H1 (cell line): Measurements from ENCODE around the gene SRD5A3.

Source experiments
- BRCA1 ChIP-seq: IDR thresholded peaks from 2 replicates; pipeline ENCODE4 v1.6.1; 2012; ENCODE audit warnings: low read depth, low read length, improper control_type of control experiment
- CEBPB ChIP-seq: IDR thresholded peaks from 2 replicates; pipeline ENCODE4 v1.6.1; 2012; ENCODE audit warnings: low read depth, low read length
- CHD2 ChIP-seq: IDR thresholded peaks from 2 replicates; pipeline ENCODE4 v1.6.1; 2012; ENCODE audit warnings: low read length, improper control_type of control experiment
- CTCF ChIP-seq, 3 experiments: IDR thresholded peaks; 1 replicate in 2 of 3; 2 replicates in 1 of 3; pipeline versions ENCODE4 v1.5.1 to v1.6.1; 2011; ENCODE audit warnings: low read length in 3 of 3, mild to moderate bottlenecking in 3 of 3, inconsistent platforms in 2 of 3, low read depth in 1 of 3, moderate library complexity in 1 of 3; ENCODE audit not compliant: insufficient read depth in 1 of 3; ENCODE audit errors: control extremely low read depth in 1 of 3
- FOSL1 ChIP-seq: IDR thresholded peaks from 2 replicates; pipeline ENCODE4 v1.6.1; 2011; ENCODE audit warnings: mild to moderate bottlenecking, low read depth, low read length, moderate library complexity; ENCODE audit not compliant: insufficient read depth
- JUN ChIP-seq: IDR thresholded peaks from 2 replicates; pipeline ENCODE4 v1.6.1; 2011; ENCODE audit warnings: low read depth, mild to moderate bottlenecking, improper control_type of control experiment, low read length
- MAX ChIP-seq: IDR thresholded peaks from 2 replicates; pipeline ENCODE4 v1.6.1; 2012; ENCODE audit warnings: inconsistent platforms
- POLR2A ChIP-seq, 2 experiments: IDR thresholded peaks; 1 replicate in 1 of 2; 2 replicates in 1 of 2; pipeline ENCODE4 v1.6.1; 2011; ENCODE audit warnings: low read depth in 2 of 2, low read length in 2 of 2, mild to moderate bottlenecking in 2 of 2; ENCODE audit errors: control extremely low read depth in 1 of 2
- POLR2AphosphoS5 ChIP-seq: IDR thresholded peaks from 2 replicates; pipeline ENCODE4 v1.6.1; 2011; ENCODE audit warnings: low read depth, low read length
- RAD21 ChIP-seq, 2 experiments: IDR thresholded peaks in 1 of 2; conservative IDR thresholded peaks in 1 of 2; 2 replicates each; pipeline ENCODE4 v1.6.1; 2011; ENCODE audit warnings: low read depth in 2 of 2, low read length in 2 of 2, improper control_type of control experiment in 1 of 2, inconsistent platforms in 1 of 2, mild to moderate bottlenecking in 1 of 2, moderate library complexity in 1 of 2
- RBBP5 ChIP-seq: IDR thresholded peaks from 2 replicates; pipeline ENCODE4 v1.7.1; 2012; ENCODE audit warnings: low read depth, mild to moderate bottlenecking, inconsistent platforms, low read length, moderate library complexity, borderline replicate concordance
- RFX5 ChIP-seq: IDR thresholded peaks from 2 replicates; pipeline ENCODE4 v1.6.1; 2011; ENCODE audit warnings: low read depth, low read length, improper control_type of control experiment, borderline replicate concordance
- TAF1 ChIP-seq: IDR thresholded peaks from 2 replicates; pipeline ENCODE4 v1.6.1; 2011; ENCODE audit warnings: mild to moderate bottlenecking, low read depth, low read length
- TEAD4 ChIP-seq: IDR thresholded peaks from 2 replicates; pipeline ENCODE4 v1.6.1; 2012; ENCODE audit warnings: low read depth, low read length, inconsistent platforms, mixed read lengths

- TF ChIP-seq MAX (no peak), RAD21 (IDR thresholded peaks at IDR 0.05 in 1 of 2, conservative IDR thresholded peaks at IDR 0.05 in 1 of 2; ENCODE audit: low read depth in 2 of 2, low read length in 2 of 2) (no peak), CEBPB (no peak), RBBP5 (no peak), CTCF (IDR thresholded peaks at IDR 0.05; ENCODE audit: control extremely low read depth in 1 of 3, insufficient read depth in 1 of 3, low read depth in 1 of 3, low read length in 3 of 3) (no peak), JUN (no peak), RFX5 (no peak), TEAD4 (no peak), BRCA1 (no peak), FOSL1 (no peak), CHD2 (no peak), POLR2AphosphoS5 (no peak), POLR2A (IDR thresholded peaks at IDR 0.05; ENCODE audit: control extremely low read depth in 1 of 2, low read depth in 2 of 2, low read length in 2 of 2) (no peak), TAF1 (no peak)
These were observed 18.8 kb downstream of the SRD5A3 start for GRCh38 chr4:55364691-55365344.
